NCI-H1436 (cell line): ENCODE results near the gene CACNA1I.

ENCODE experiments used
- DNase-seq: peaks from one replicate; lab custom pipeline; 2025; lab: John Stamatoyannopoulos, UW

The CACNA1I gene

DNA sequence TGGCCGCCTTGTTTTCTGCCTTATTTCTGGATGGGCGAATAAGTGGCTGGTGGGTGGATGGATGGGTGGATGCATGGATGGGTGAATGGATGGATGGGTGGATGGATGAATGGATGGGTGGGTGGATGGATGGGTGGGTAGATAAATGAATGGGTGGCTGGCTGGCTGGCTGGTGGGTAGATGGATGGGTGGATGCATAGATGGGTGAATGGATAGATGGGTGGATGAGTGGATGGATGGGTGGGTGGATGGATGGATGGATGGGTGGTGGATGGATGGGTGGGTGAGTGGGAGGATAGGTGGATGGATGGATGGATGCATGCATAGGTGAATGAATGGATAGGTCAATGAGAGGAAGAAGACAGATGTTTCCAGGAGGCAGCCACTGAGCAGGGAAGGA lies 98.9 kb downstream of the CACNA1I start:
- DNase-seq, result no peak

GRCh38 chr22:39671936-39672335 lies 101.4 kb downstream of the CACNA1I start:
- no peak for DNase-seq

DNA sequence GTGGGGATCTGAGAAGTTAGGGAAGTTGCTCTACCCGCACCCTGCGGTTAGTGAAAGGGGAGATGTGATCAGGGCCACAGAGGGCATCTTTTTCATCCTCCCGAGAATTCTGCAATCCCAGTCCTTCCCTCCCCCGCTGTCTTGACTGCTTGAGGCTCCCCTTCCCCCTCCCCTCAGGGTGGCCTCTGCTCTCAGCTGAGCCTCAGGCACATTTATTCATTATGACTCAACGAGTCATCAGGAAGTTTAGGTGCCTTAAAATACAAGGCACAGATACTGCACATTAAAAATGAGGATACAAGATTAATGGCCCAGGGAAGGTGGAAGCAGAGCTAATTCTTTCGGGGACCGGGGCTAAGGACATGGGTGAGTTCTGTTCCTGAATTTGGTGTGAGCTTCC lies 104.0 kb downstream of the CACNA1I start:
- no peak for DNase-seq

DNA sequence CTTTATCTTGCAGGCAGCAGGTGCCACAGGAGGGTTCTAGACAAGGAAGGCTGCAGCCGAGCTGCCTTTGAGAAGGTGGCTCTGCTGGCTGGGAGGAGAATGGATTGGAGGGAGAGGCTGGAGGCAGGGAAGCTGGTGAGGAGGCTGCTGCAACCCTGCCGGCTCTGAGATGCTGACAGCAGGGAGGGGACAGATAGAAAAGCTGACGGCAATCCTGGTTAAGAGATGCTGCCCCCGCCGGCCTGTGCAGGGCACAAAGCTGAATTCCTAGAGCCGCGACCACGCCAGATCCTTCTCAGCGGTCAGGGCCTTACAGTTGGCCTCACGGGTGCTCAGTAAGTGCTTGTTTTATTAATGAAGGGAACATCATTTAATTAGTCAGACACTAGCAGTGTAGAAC lies 105.4 kb downstream of the CACNA1I start:
- DNase-seq, result no peak

DNA sequence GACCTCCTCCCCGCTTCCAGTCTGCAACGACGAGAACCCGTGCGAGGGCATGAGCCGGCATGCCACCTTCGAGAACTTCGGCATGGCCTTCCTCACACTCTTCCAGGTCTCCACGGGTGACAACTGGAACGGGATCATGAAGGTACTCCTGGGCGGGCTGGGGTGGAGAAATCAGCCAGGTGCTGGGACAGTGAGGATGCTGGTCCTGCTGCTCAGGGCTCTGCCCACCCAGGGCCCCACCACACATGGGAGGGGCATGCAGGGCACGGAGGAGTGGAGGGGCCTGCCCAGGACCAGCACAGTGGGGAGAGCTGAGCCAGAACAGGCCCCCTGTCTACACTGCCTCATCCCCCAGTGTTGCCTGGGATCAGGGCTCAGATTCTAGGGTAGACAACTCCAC lies 107.4 kb downstream of the CACNA1I start:
- DNase-seq, result no peak

- no peak for DNase-seq
These were observed 108.4 kb downstream of the CACNA1I start for GRCh38 chr22:39678862-39679490.

GRCh38 chr22:39679652-39680051 lies 109.1 kb downstream of the CACNA1I start:
- DNase-seq, result no peak

DNA sequence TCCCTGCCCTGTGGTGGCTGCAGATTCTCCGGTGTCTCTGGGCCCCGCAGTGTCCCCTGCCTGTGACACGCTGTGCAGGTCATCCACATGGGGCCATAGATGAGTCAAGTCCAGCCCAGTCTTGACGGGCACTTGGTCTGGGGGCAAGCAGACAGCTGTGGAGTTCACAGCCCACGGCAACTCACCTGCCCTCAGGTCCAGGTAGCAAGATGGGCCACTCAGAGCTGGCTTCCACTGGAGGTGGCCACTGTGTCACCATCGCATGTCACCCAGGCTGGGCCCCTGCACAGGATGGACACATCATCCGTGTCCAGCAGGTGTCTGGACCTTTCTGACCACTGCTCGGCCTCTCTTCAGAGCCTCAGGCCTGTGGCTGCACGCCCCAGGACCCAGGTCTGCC lies 109.9 kb downstream of the CACNA1I start:
- DNase-seq, result no peak

DNA sequence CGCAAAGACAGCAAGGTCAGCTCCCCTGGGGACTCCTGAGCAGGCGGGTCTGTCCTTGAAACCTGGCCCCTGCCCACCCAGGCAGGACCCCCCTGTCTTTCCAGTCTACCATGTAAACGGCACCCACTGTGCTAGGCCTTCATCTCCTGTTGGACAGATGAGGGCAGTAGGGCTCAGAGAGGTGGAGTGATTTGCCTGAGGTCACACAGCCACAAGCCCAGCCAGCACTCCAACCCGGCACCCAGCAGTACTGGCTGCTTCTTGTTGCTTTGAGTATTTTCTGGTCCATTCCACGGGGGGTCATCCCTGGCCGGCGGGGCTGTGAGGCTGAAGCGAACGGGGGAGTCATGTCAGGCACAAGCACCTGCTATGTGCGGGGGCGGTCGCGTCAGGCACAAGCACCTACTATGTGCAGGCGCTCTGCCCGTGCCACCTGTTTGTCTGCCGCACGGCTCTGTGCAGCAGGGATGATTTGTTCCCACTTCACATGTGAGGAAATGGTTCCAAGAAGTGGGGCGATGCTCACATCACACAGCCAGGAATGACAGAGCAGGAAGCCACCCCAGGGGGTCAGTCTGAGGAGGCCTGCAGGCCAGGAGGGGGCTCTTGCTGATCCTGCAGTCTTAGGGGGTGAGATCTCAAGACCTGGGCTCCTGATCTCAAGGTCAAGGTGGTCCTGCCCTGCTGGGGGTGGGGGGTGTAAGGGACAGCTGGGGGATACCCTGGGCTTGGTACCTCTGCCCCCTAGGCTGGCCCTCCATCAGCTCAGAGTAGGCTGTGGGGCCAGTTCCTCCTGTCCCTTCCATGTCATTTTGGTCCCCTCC lies 110.7 kb downstream of the CACNA1I start:
- no peak for DNase-seq

DNA sequence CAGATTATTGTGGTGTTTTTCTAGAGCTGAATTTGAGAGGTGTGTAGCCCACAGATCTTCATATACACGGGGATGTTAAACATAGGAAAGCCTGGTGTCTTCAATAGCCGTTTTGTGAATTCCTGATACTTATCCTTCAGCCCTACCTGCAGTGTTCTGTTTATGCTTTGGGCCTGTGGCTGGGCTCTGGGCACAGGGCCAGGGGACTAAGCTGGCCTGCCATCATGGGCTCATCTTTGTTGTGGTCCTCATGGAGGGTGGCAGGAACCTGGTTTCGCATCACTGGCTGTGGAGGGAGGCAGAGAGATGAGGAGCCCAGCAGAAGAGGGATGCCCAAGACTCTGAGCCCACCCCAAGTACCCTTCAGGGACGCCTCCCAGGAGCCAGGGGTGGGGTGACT lies 112.4 kb downstream of the CACNA1I start:
- DNase-seq, result no peak

GRCh38 chr22:39683639-39684038 lies 113.1 kb downstream of the CACNA1I start:
- no peak for DNase-seq

DNA sequence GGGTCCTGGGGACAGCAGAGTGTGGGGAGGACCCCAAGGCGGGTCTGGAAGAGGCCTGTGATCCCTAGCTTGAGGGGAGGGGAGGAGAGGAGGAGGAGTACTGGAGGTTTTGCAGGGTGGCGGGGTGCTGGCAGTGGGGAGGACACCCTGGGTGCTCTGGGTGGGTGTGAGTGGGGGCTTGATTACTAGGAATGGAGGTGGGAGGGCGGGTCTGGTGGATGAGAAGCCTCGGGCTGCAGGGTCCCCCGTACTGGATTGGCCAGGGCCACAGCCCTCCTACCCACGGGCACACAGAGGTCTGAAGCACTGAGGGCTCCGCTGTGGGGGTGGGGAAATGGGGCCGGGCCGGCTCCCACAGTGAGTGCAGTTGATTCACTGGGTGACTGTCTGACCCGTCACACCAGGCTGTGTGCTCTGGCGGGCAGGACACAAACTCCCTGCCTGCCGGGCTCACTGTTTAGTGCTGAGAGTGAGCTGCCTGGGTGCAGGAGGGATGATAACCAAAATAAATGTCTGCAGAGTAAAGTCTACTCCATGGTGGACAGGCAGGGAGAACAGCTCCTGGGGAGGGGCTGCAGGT lies 114.2 kb downstream of the CACNA1I start:
- DNase-seq, result no peak

GRCh38 chr22:39685336-39686177 lies 115.0 kb downstream of the CACNA1I start:
- DNase-seq, result no peak

GRCh38 chr22:39686178-39686620 lies 115.6 kb downstream of the CACNA1I start:
- no peak for DNase-seq

DNA sequence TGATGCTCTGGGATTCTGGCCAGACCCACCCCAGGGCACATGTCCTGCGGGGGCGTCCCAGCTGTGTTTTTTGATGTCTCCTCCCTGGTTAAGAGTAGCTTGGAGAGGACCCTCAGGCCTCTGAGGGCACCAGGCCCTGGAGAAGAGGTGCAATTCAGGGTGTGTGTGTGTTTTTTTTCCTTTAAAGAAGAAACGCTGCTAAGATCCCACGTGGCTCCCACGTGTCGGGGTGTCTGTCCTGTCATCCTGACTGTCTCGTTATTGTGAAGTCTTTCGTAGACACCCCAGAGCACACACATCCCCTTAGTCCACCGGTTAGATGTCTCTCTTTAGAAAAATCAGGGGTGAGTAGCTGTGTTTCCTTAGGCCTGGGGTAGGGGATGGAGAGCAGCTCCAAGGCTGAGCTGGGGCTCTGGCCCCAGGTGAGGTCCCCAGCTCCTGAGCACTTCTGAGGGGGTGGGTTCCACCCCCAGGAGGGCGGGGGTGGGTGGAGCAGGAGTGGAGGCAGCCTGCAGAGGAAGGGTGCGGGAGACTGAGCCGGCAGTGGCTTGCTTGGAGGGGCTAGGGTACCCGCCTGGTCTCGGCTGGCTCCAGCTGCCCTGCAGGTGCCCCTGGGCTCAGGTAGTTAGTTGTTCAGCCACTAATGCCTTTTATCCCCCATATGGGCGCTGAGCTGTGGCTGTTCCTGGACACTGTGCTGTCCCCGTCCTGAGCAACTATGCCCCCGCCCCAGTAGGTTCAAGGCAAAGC lies 116.4 kb downstream of the CACNA1I start:
- DNase-seq, result no peak

GRCh38 chr22:39688186-39688785 lies 117.7 kb downstream of the CACNA1I start:
- no peak for DNase-seq

DNA sequence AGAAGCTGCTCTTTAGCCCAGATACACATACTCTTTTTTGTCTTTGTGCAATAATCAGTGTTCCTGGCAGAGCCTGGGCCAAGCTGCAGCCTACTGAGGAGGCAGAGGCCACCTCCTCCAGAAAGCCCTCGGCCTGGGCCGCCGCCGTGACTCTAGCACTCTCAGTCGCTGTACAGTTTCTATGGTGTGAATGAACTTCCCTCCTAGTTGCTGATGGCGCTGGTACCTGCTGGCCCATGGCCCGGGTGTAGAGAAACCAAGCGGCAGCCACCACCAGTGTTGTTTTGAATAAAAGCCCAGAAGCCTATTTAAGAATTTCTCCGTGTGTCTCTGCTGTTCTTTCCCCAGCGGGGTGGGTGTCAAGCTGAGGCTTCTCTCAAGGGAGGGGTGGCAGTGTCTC lies 118.9 kb downstream of the CACNA1I start:
- DNase-seq, result no peak

DNA sequence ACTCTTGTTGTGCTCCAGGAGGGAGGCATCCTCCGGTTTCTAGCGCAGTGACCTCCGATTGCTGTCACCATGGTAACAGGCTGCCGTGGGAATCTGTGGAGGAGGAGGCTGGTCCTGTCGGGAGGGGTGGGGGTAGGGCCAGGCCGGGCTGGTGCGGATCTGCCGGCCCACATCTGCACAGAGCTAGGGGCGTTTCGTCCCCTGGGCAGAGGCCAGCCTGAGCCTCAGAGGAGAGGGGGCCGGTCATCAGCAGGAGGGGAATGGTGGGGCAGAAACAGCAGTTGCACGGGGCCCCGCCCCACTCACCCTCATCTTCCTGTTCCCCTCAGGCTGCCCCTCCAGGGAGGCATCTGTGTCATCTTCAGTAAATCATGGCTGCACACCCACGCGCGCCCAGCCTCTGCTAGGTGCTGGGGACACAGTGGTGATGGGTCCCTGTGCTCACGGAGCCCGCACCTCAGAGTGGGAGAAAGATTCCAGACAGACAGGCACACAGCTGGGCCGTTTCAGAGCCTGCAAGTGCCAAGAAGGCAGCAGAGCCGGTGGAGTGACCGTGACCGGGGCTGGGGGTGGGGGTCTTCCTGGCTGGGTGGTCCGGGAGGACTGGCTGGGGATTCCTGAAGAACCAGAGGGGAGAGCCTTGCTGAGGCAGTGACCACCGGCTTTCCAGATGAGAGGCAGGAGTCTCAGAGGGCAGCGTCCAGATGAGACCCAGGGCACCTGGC lies 120.5 kb downstream of the CACNA1I start:
- DNase-seq, result no peak

- DNase-seq, result no peak
These were observed 123.5 kb downstream of the CACNA1I start for GRCh38 chr22:39693943-39694500.

DNA sequence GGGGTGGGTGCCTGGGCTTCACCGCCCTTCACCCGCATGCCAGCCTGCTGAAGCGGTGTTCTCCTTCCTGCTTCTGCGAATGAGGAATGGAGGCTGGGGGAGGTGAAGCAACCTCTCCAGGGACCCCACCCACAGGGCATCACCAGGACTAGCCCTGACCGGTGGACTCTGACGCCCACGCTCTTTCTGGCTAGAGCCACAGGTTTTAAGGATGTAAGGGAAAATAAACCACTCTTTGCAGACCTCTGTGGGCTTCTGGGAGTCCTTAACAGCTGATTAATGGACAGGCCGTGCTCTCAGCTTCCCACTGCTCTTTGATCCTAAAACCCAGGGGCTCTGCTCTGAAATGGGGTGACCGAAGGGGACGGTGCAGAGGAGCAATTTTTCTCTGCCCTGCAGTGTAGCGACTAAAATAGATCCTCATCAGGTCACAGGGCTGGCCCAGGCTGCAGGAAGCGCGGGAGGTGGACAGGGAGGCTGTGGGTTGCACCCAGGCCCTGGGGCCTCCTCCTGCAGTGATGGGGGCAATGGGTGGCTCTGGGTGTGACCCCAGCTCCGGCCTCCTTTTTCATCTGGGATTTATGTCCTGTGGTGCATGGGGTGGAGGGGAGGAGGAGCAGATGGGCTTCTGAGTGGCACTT lies 127.4 kb downstream of the CACNA1I start:
- no peak for DNase-seq
